Neural progenitor cell (in vitro differentiated cells): Measurements from ENCODE around the gene FOXK1. TPM values are rescaled to one million over a fixed set of nuclear protein-coding genes. Genes with fewer than 3 reads are reported as not detected.

Source experiments
- DNase-seq: peaks from one replicate; pipeline ENCODE4 v3.0.0-alpha.2; 2016; ENCODE audit warnings: low spot score
- H2AFZ ChIP-seq: fragments of 200-600 bp; sonication (generic); replicated peaks from 2 replicates; pipeline ENCODE4 v1.6.1; 2016; ENCODE audit warnings: antibody characterized with exemption
- H3F3A ChIP-seq: fragments of 200-600 bp; sonication (generic); 2 replicates; pipeline ENCODE4 v1.6.1; 2016; ENCODE audit warnings: antibody characterized with exemption, low read depth
- H3K27ac ChIP-seq: fragments of 200-600 bp; sonication (generic); 2 replicates; pipeline ENCODE4 v1.5.1; 2016; ENCODE audit warnings: mild to moderate bottlenecking
- H3K27me3 ChIP-seq: fragments of 200-600 bp; sonication (generic); 2 replicates; pipeline ENCODE4 v1.6.1; 2016; ENCODE audit warnings: mild to moderate bottlenecking, moderate library complexity
- H3K36me3 ChIP-seq: fragments of 200-600 bp; sonication (generic); 2 replicates; pipeline ENCODE4 v1.5.1; 2016
- H3K4me1 ChIP-seq: fragments of 200-600 bp; sonication (generic); 2 replicates; pipeline ENCODE4 v1.6.1; 2016; ENCODE audit warnings: mixed run types
- H3K4me2 ChIP-seq: fragments of 200-600 bp; sonication (generic); 2 replicates; pipeline ENCODE4 v1.6.1; 2016
- H3K4me3 ChIP-seq: fragments of 200-600 bp; sonication (generic); 2 replicates; pipeline ENCODE4 v1.5.1; 2016
- H3K79me2 ChIP-seq: fragments of 200-600 bp; sonication (generic); 2 replicates; pipeline ENCODE4 v1.6.1; 2016; ENCODE audit warnings: low read depth
- H3K9ac ChIP-seq: fragments of 200-600 bp; sonication (generic); 2 replicates; pipeline ENCODE4 v1.6.1; 2016
- H3K9me3 ChIP-seq: fragments of 200-600 bp; sonication (generic); 2 replicates; pipeline ENCODE4 v1.5.1; 2016; ENCODE audit warnings: low read depth
- H4K20me1 ChIP-seq: fragments of 200-600 bp; sonication (generic); 2 replicates; pipeline ENCODE4 v1.6.1; 2016; ENCODE audit warnings: low read depth
- H3K27ac Mint-ChIP-seq: 3 replicates; pipeline ENCODE4 v1.8.0; 2021; ENCODE audit warnings: mixed read lengths
- H3K27me3 Mint-ChIP-seq: 2 replicates; pipeline ENCODE4 v1.8.0; 2022; ENCODE audit warnings: low read depth, mild to moderate bottlenecking, inconsistent platforms, moderate library complexity, mixed read lengths; ENCODE audit not compliant: insufficient read depth
- H3K36me3 Mint-ChIP-seq: 3 replicates; pipeline ENCODE4 v1.8.0; 2021; ENCODE audit warnings: mixed read lengths
- H3K4me1 Mint-ChIP-seq: 3 replicates; pipeline ENCODE4 v1.8.0; 2021; ENCODE audit warnings: mixed read lengths
- H3K4me3 Mint-ChIP-seq: 3 replicates; pipeline ENCODE4 v1.8.0; 2021; ENCODE audit warnings: mild to moderate bottlenecking, moderate library complexity, mixed read lengths
- H3K9me3 Mint-ChIP-seq: 3 replicates; pipeline ENCODE4 v1.8.0; 2020; ENCODE audit warnings: mixed read lengths
- CTCF ChIP-seq: fragments of 200-600 bp; sonication (generic); IDR thresholded peaks from 2 replicates; pipeline ENCODE4 v1.5.1; 2017; ENCODE audit warnings: antibody characterized with exemption, mild to moderate bottlenecking
- EZH2 ChIP-seq: fragments of 200-600 bp; sonication (generic); IDR thresholded peaks from 2 replicates; pipeline ENCODE4 v1.6.1; 2017; ENCODE audit warnings: antibody characterized with exemption, mild to moderate bottlenecking, moderate library complexity
- EZH2phosphoT487 ChIP-seq: fragments of 200-600 bp; sonication (generic); IDR thresholded peaks from 2 replicates; pipeline ENCODE4 v1.6.1; 2017; ENCODE audit warnings: antibody characterized with exemption
- total RNA-seq: library from RNA; depleted of rRNA; stranded (reverse); fragments of >200 nt; gene quantifications from 2 replicates; pipeline ENCODE4 v1.2.3, GENCODE V29; 2015; ENCODE audit warnings: low replicate concordance

FOXK1 gene
- total RNA-seq, 1 donor from 2014 or later, result 11.1 TPM

GRCh38 chr7:4816419-4817080, 134.5 kb downstream of the FOXK1 start:
- H3F3A ChIP-seq, result no peaks in the 10 kb centered on the region
- DNase-seq, result no peak
- H3K4me2 ChIP-seq, result no peak overlapping the region
- no peak for TF ChIP-seq EZH2phosphoT487
- TF ChIP-seq EZH2, result no peak
- no peak for TF ChIP-seq CTCF
- H3K27ac ChIP-seq, result no peak overlapping the region
- H3K27ac Mint-ChIP-seq, result no peak overlapping the region
- H3K36me3 Mint-ChIP-seq, result peaks cover 13% of the 10 kb centered on the region
- no peak overlapping the region for H3K4me3 ChIP-seq
- no peaks in the 10 kb centered on the region for H3K4me1 ChIP-seq
- H3K9me3 Mint-ChIP-seq, result peaks cover 2% of the 10 kb centered on the region
- H3K27me3 ChIP-seq, result no peaks in the 10 kb centered on the region
- no peak overlapping the region for H3K9ac ChIP-seq
- H3K36me3 ChIP-seq, result no peaks in the 10 kb centered on the region
- no peaks in the 10 kb centered on the region for H3K79me2 ChIP-seq
- peaks cover 3% of the 10 kb centered on the region for H3K4me1 Mint-ChIP-seq
- peaks cover 6% of the 10 kb centered on the region for H3K27me3 Mint-ChIP-seq
- no peak overlapping the region for H3K4me3 Mint-ChIP-seq
- no peak overlapping the region for H2AFZ ChIP-seq
- H4K20me1 ChIP-seq, result no peaks in the 10 kb centered on the region
- no peaks in the 10 kb centered on the region for H3K9me3 ChIP-seq

GRCh38 chr7:4817178-4817901, 135.2 kb downstream of the FOXK1 start:
- Mint-ChIP-seq H3K27ac (no peak overlapping the region), H3K4me3 (no peak overlapping the region), H3K27me3 (peaks cover 6% of the 10 kb centered on the region), H3K4me1 (peaks cover 3% of the 10 kb centered on the region), H3K36me3 (peaks cover 13% of the 10 kb centered on the region), H3K9me3 (peaks cover 2% of the 10 kb centered on the region)
- Histone ChIP-seq H3K79me2 (no peaks in the 10 kb centered on the region), H4K20me1 (no peaks in the 10 kb centered on the region), H2AFZ (no peak overlapping the region), H3K27me3 (no peaks in the 10 kb centered on the region), H3F3A (no peaks in the 10 kb centered on the region), H3K9me3 (no peaks in the 10 kb centered on the region), H3K27ac (no peak overlapping the region), H3K4me3 (no peak overlapping the region), H3K4me2 (no peak overlapping the region), H3K9ac (no peak overlapping the region), H3K36me3 (no peaks in the 10 kb centered on the region), H3K4me1 (no peaks in the 10 kb centered on the region)
- TF ChIP-seq EZH2phosphoT487 (no peak), CTCF (no peak), EZH2 (no peak)
- no peak for DNase-seq

GRCh38 chr7:4818000-4818794, 136.1 kb downstream of the FOXK1 start:
- H2AFZ ChIP-seq, result no peak overlapping the region

More at GRCh38 chr7:4818000-4818794, 136.1 kb downstream of the FOXK1 start:
- DNase-seq, result no peak
- H3K27me3 Mint-ChIP-seq, result peaks cover 6% of the 10 kb centered on the region
- H3K27ac Mint-ChIP-seq, result no peak overlapping the region
- no peak for TF ChIP-seq EZH2
- Histone ChIP-seq H3K4me1 (no peaks in the 10 kb centered on the region), H3K4me3 (no peak overlapping the region), H3K9ac (no peak overlapping the region), H3K9me3 (no peaks in the 10 kb centered on the region), H3K27ac (no peak overlapping the region), H4K20me1 (no peaks in the 10 kb centered on the region), H3K27me3 (no peaks in the 10 kb centered on the region), H3K36me3 (no peaks in the 10 kb centered on the region), H3K4me2 (no peak overlapping the region), H3F3A (no peaks in the 10 kb centered on the region), H3K79me2 (no peaks in the 10 kb centered on the region)
- no peaks in the 10 kb centered on the region for H3K9me3 Mint-ChIP-seq
- no peak overlapping the region for H3K4me3 Mint-ChIP-seq
- H3K36me3 Mint-ChIP-seq, result peaks cover 10% of the 10 kb centered on the region
- peaks cover 3% of the 10 kb centered on the region for H3K4me1 Mint-ChIP-seq
